ENCODE measurements around the gene RAB31.

RAB31 gene

DNA sequence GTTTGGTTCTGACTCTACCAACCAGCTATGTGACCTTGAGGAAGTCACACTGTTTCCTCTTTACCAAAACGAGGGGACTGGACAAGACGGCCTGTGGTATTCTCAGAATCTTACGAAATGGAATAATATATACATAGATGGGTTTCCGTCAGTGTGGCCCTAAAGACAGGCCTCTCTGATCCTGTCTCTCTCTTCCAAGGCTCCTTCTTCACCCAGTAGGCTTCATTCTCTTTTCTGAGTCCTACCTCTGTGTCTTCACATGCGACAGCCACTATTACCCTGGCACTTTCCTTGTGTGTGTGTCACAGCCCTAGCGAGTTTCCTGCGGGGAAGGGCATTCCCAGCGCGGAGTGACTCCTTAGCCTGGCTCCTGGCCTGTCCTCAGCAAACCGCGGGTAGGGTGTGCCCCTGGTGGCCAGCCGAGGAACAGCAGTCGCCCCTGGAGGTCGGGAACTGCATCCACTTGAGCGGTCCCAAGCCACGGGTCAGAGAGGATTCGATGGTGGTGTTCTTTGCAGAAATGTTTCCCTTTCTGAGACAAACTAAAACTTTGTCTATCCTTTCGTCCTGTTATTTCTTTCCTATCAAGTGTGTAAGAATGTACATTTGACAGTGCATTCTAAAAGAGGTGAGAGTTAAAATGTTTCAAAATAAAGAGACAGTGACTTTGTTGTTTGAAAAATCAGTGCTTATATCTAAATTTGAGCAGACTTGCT, 63.3 kb downstream of the RAB31 start:
- H3K9ac ChIP-seq (ENCODE audit: low read length): no peak overlapping the region
- H3K9me2 ChIP-seq (ENCODE audit: low read depth, low read length): no peaks in the 10 kb centered on the region
- no peak overlapping the region for H3K27ac ChIP-seq (ENCODE audit: low read depth, low read length, poor library complexity, severe bottlenecking)
- no peaks in the 10 kb centered on the region for H3F3A ChIP-seq (ENCODE audit: insufficient read depth, low read length)
- H3K4me1 ChIP-seq (ENCODE audit: insufficient read depth, low read length, severe bottlenecking): no peaks in the 10 kb centered on the region
- peak; percentile 100 for TF ChIP-seq CTCF (IDR thresholded peaks at IDR 0.05; ENCODE audit: low read length)
- no peak for TF ChIP-seq EZH2 (IDR thresholded peaks at IDR 0.05; ENCODE audit: borderline replicate concordance, low read length)
- no peaks in the 10 kb centered on the region for H3K79me2 ChIP-seq (ENCODE audit: insufficient read depth, low read length)
- no peak overlapping the region for H3K4me3 ChIP-seq (ENCODE audit: low read depth, low read length, poor library complexity, severe bottlenecking)
- H3K27me3 ChIP-seq (ENCODE audit: insufficient read depth, low read length): no peaks in the 10 kb centered on the region
- no peaks in the 10 kb centered on the region for H4K20me1 ChIP-seq (ENCODE audit: insufficient read depth, low read length)
- H3K9me3 ChIP-seq (ENCODE audit: low read length): no peaks in the 10 kb centered on the region
- no peaks in the 10 kb centered on the region for H3K36me3 ChIP-seq (ENCODE audit: insufficient read depth, low read length)
- H3K4me2 ChIP-seq (ENCODE audit: low read length): no peak overlapping the region
- no peak overlapping the region for H2AFZ ChIP-seq (ENCODE audit: low read length)

DNA sequence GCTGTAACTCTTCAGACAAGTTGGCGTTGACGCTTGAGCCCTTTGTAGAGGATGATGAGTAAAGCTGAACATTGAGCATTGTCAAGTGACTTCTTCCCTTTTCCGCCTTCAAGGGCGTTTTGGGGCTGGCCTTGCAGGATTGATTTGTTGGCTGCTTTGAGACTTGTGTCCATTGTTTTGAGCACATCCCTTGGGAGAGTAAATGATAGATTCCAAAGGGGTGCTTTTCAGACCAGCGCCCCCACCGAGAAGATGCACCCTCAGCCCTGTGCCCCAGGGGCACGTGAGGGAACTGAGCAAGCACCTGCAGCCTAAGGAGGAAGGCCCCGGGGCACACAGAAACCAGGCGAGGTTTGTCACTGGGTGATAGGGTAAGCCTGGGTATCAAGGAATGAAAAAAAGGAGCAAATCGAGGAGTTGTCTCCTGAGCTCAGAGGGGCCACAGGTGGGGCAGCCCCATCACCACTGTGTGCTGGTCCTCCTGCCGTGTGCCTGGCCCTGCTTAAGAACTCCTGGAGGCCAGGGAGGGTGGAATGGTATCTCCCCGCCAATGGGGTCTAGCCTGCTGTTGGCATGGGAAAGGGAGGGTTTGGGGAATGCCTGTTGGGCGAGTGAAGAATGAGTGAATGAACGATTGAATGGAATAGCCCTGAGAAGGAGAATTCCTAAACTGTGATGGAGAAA, 64.0 kb downstream of the RAB31 start:
- no peak overlapping the region for H3K27ac ChIP-seq (ENCODE audit: low read depth, low read length, poor library complexity, severe bottlenecking)
- no peak for TF ChIP-seq CTCF (IDR thresholded peaks at IDR 0.05; ENCODE audit: low read length)
- TF ChIP-seq EZH2 (IDR thresholded peaks at IDR 0.05; ENCODE audit: borderline replicate concordance, low read length): no peak
- no peaks in the 10 kb centered on the region for H4K20me1 ChIP-seq (ENCODE audit: insufficient read depth, low read length)
- H3K4me3 ChIP-seq (ENCODE audit: low read depth, low read length, poor library complexity, severe bottlenecking): no peak overlapping the region
- H3F3A ChIP-seq (ENCODE audit: insufficient read depth, low read length): no peaks in the 10 kb centered on the region
- no peak overlapping the region for H3K4me2 ChIP-seq (ENCODE audit: low read length)
- no peak overlapping the region for H3K9ac ChIP-seq (ENCODE audit: low read length)
- no peaks in the 10 kb centered on the region for H3K27me3 ChIP-seq (ENCODE audit: insufficient read depth, low read length)
- H3K9me2 ChIP-seq (ENCODE audit: low read depth, low read length): no peaks in the 10 kb centered on the region
- H3K9me3 ChIP-seq (ENCODE audit: low read length): no peaks in the 10 kb centered on the region
- no peaks in the 10 kb centered on the region for H3K79me2 ChIP-seq (ENCODE audit: insufficient read depth, low read length)
- no peaks in the 10 kb centered on the region for H3K4me1 ChIP-seq (ENCODE audit: insufficient read depth, low read length, severe bottlenecking)
- no peaks in the 10 kb centered on the region for H3K36me3 ChIP-seq (ENCODE audit: insufficient read depth, low read length)
- no peak overlapping the region for H2AFZ ChIP-seq (ENCODE audit: low read length)

- H3K4me1 ChIP-seq (ENCODE audit: insufficient read depth, low read length, severe bottlenecking): no peaks in the 10 kb centered on the region
- no peak overlapping the region for H3K4me3 ChIP-seq (ENCODE audit: low read depth, low read length, poor library complexity, severe bottlenecking)
- no peaks in the 10 kb centered on the region for H3K27me3 ChIP-seq (ENCODE audit: insufficient read depth, low read length)
- no peak overlapping the region for H3K27ac ChIP-seq (ENCODE audit: low read depth, low read length, poor library complexity, severe bottlenecking)
- H3K4me2 ChIP-seq (ENCODE audit: low read length): no peak overlapping the region
- H3F3A ChIP-seq (ENCODE audit: insufficient read depth, low read length): no peaks in the 10 kb centered on the region
- no peaks in the 10 kb centered on the region for H3K9me3 ChIP-seq (ENCODE audit: low read length)
- H3K9me2 ChIP-seq (ENCODE audit: low read depth, low read length): no peaks in the 10 kb centered on the region
- H3K9ac ChIP-seq (ENCODE audit: low read length): no peak overlapping the region
- H2AFZ ChIP-seq (ENCODE audit: low read length): no peak overlapping the region
- no peaks in the 10 kb centered on the region for H3K79me2 ChIP-seq (ENCODE audit: insufficient read depth, low read length)
- no peak for TF ChIP-seq CTCF (IDR thresholded peaks at IDR 0.05; ENCODE audit: low read length)
- TF ChIP-seq EZH2 (IDR thresholded peaks at IDR 0.05; ENCODE audit: borderline replicate concordance, low read length): no peak
- H3K36me3 ChIP-seq (ENCODE audit: insufficient read depth, low read length): no peaks in the 10 kb centered on the region
- no peaks in the 10 kb centered on the region for H4K20me1 ChIP-seq (ENCODE audit: insufficient read depth, low read length)
These were observed 65.0 kb downstream of the RAB31 start for GRCh38 chr18:9772847-9773677.
